NK-92 (cell line): Measurements from ENCODE around the gene CACNA2D3.

ENCODE experiments used
- DNase-seq: peaks from one replicate; lab custom pipeline; 2025; ENCODE audit not compliant: unreplicated experiment; lab: John Stamatoyannopoulos, UW

Gene CACNA2D3

GRCh38 chr3:54324103-54324502 lies 201.8 kb downstream of the CACNA2D3 start:
- DNase-seq: no peak

- DNase-seq: no peak
Observed at GRCh38 chr3:54326951-54327350, 204.6 kb downstream of the CACNA2D3 start.

- no peak for DNase-seq
Observed at GRCh38 chr3:54331341-54331740, 209.0 kb downstream of the CACNA2D3 start.

- DNase-seq: no peak
Observed at GRCh38 chr3:54337846-54338245, 215.5 kb downstream of the CACNA2D3 start.

GRCh38 chr3:54339608-54340007 lies 217.3 kb downstream of the CACNA2D3 start:
- no peak for DNase-seq

- no peak for DNase-seq
Observed at GRCh38 chr3:54341811-54342210, 219.5 kb downstream of the CACNA2D3 start.

- no peak for DNase-seq
Observed at GRCh38 chr3:54342676-54343075, 220.3 kb downstream of the CACNA2D3 start.

- DNase-seq: no peak
Observed at GRCh38 chr3:54343495-54343894, 221.1 kb downstream of the CACNA2D3 start.

GRCh38 chr3:54344601-54345231 lies 222.4 kb downstream of the CACNA2D3 start:
- DNase-seq: no peak

- DNase-seq: no peak
Observed at GRCh38 chr3:54345847-54346375, 223.6 kb downstream of the CACNA2D3 start.

- no peak for DNase-seq
Observed at GRCh38 chr3:54347060-54347459, 224.7 kb downstream of the CACNA2D3 start.

- DNase-seq: no peak
Observed at GRCh38 chr3:54347933-54348332, 225.6 kb downstream of the CACNA2D3 start.

- DNase-seq: no peak
Observed at GRCh38 chr3:54349231-54349652, 226.9 kb downstream of the CACNA2D3 start.

GRCh38 chr3:54349691-54350090 lies 227.3 kb downstream of the CACNA2D3 start:
- no peak for DNase-seq

GRCh38 chr3:54353546-54353945 lies 231.2 kb downstream of the CACNA2D3 start:
- no peak for DNase-seq

GRCh38 chr3:54353946-54354345 lies 231.6 kb downstream of the CACNA2D3 start:
- DNase-seq: no peak

- DNase-seq: no peak
Observed at GRCh38 chr3:54355800-54356199, 233.4 kb downstream of the CACNA2D3 start.

GRCh38 chr3:54356261-54357045 lies 234.1 kb downstream of the CACNA2D3 start:
- DNase-seq: no peak

GRCh38 chr3:54357301-54357700 lies 234.9 kb downstream of the CACNA2D3 start:
- DNase-seq: no peak

- DNase-seq: no peak
Observed at GRCh38 chr3:54358316-54358715, 236.0 kb downstream of the CACNA2D3 start.

GRCh38 chr3:54358969-54359694 lies 236.8 kb downstream of the CACNA2D3 start:
- DNase-seq: no peak

GRCh38 chr3:54360320-54360719 lies 238.0 kb downstream of the CACNA2D3 start:
- DNase-seq: no peak
